Stimulated activated CD4-positive, alpha-beta T cell treated with anti-CD3 and anti-CD28 coated beads, Interleukin-1b, Interleukin-23, amount 100 ng/mL, for 1 hour (primary cell): ENCODE results near the gene TNNI3K.
"Not testable (repeated sequence)": the region's sequence is repeated elsewhere in the genome, so short reads cannot be mapped to it uniquely, and the experiment has no call there.

Source experiments
- DNase-seq, 2 donors: peaks; one replicate each; pipeline ENCODE4 v3.0.0-alpha.2; 2020; ENCODE audit warnings: low read depth in 2 of 2

The TNNI3K gene

GRCh38 chr1:74235153-74235552 lies at the start of gene TNNI3K:
TSS of gene TNNI3K (plus strand) at chr1:74235387. CDS start at chr1:74235452, 65 bp downstream.
- no peak for DNase-seq

- no peak for DNase-seq
These were observed 41.3 kb upstream of the TNNI3K start for GRCh38 chr1:74193908-74194307.

- no peak for DNase-seq
These were observed 39.8 kb upstream of the TNNI3K start for GRCh38 chr1:74195339-74195738.

GRCh38 chr1:74197255-74197654 lies 37.9 kb upstream of the TNNI3K start:
- no peak for DNase-seq

GRCh38 chr1:74197657-74198552 lies 37.3 kb upstream of the TNNI3K start, which contains the start of the genes FPGT and LRRIQ3:
TSS of gene FPGT (plus strand) at chr1:74198242. CDS start at chr1:74198279, 37 bp downstream.
TSS of gene LRRIQ3 (minus strand) at chr1:74198176. CDS start at chr1:74183684, 14,492 bp downstream.
- DNase-seq = peak; percentile 92 to 94

- DNase-seq = no peak
These were observed 35.7 kb upstream of the TNNI3K start for GRCh38 chr1:74199504-74199903.

GRCh38 chr1:74205266-74205665 lies 29.9 kb upstream of the TNNI3K start:
- DNase-seq = no peak

- no peak for DNase-seq
These were observed 20.0 kb upstream of the TNNI3K start for GRCh38 chr1:74215229-74215628.

- DNase-seq = no peak
These were observed 12.5 kb upstream of the TNNI3K start for GRCh38 chr1:74222701-74223100.

- no peak for DNase-seq
These were observed 11.7 kb upstream of the TNNI3K start for GRCh38 chr1:74223453-74223852.

- no peak for DNase-seq
These were observed 1.3 kb downstream of the TNNI3K start for GRCh38 chr1:74236440-74236839.

GRCh38 chr1:74237035-74237434 lies 1.8 kb downstream of the TNNI3K start:
- DNase-seq = no peak

- no peak for DNase-seq
These were observed 2.6 kb downstream of the TNNI3K start for GRCh38 chr1:74237787-74238186.

GRCh38 chr1:74245168-74245772 lies 10.1 kb downstream of the TNNI3K start:
- DNase-seq = no peak

- no peak for DNase-seq
These were observed 11.1 kb downstream of the TNNI3K start for GRCh38 chr1:74246315-74246714.

GRCh38 chr1:74247881-74248528 lies 12.8 kb downstream of the TNNI3K start:
- no peak for DNase-seq

- DNase-seq = not testable (repeated sequence)
These were observed 18.1 kb downstream of the TNNI3K start for GRCh38 chr1:74253243-74253824.

- no peak for DNase-seq
These were observed 30.8 kb downstream of the TNNI3K start for GRCh38 chr1:74266001-74266400.

- DNase-seq = no peak
These were observed 36.3 kb downstream of the TNNI3K start for GRCh38 chr1:74271503-74271902.

- DNase-seq = no peak
These were observed 45.6 kb downstream of the TNNI3K start for GRCh38 chr1:74280642-74281396.

GRCh38 chr1:74286414-74286813 lies 51.2 kb downstream of the TNNI3K start:
- no peak for DNase-seq
